NT2/D1 (cell line): ENCODE results near the gene PVALB.

Experiments
- SUZ12 ChIP-seq: IDR thresholded peaks from 2 replicates; pipeline ENCODE4 v1.6.1; 2011; ENCODE audit not compliant: insufficient read length, insufficient read depth; ENCODE audit errors: extremely low read depth
- YY1 ChIP-seq: IDR thresholded peaks from 2 replicates; pipeline ENCODE4 v1.6.1; 2011; ENCODE audit not compliant: insufficient read length, insufficient read depth
- ZNF274 ChIP-seq: IDR thresholded peaks from 2 replicates; pipeline ENCODE4 v1.6.1; 2011; ENCODE audit warnings: mild to moderate bottlenecking, low read depth, low read length

DNA sequence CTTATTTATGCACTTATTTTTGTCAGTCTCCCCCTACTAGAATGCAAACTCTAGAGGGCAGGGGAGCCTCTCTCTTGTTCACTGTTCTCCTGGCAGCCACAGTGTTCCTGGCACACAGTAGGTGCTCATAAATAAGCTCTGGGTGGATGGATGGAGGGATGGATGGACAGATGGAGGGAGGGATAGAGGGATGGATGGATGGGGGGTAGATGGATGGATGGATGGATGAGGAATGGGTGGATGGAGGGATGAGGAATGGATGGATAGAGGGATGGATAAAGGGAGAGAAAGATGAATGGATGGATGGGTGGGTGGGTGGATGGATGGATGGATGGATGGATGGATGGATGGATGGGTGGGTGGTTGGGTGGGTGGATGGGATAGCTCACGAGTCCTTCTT lies 13.5 kb downstream of the PVALB start:
- TF ChIP-seq ZNF274 (no peak), SUZ12 (no peak), YY1 (no peak)
